ENCODE data around the gene CRYBG1.
"Not testable (repeated sequence)": the region's sequence is repeated elsewhere in the genome, so short reads cannot be mapped to it uniquely, and the experiment has no call there.

DNA sequence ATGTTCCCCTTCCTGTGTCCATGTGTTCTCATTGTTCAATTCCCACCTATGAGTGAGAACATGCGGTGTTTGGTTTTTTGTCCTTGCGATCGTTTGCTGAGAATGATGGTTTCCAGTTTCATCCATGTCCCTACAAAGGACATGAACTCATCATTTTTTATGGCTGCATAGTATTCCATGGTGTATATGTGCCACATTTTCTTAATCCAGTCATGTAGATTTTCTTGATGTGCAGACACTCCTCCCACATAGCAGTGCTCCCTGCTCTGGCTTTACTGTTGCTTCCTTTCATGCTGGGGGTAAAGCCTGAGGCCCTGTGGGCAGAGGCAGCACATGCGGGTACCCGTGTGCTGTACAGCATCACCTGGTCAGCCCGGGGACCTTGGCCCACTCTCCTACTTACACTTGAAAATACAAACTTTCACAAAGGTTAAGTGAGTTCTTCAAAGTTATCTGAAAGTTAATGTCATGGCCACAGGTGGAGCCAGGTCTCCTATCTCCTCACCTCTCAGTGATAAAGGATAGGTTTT is 188.5 kb downstream of the CRYBG1 start:
- not testable (repeated sequence) for TF ChIP-seq EZH2 (IDR thresholded peaks at IDR 0.05; ENCODE audit: borderline replicate concordance, low read depth, low read length, severe bottlenecking)
- TF ChIP-seq, protein P1, sequence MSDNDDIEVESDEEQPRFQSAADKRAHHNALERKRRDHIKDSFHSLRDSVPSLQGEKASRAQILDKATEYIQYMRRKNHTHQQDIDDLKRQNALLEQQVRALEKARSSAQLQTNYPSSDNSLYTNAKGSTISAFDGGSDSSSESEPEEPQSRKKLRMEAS (IDR thresholded peaks at IDR 0.05; ENCODE audit: insufficient read depth, insufficient read length) = not testable (repeated sequence)
